Suprapubic skin (tissue), 3 donors: Measurements from ENCODE around the gene YTHDF1.

Experiments
- CTCF ChIP-seq, 2 donors: fragments of 200-600 bp in 1 of 2; fragments of 450-650 bp in 1 of 2; sonication (generic) in 1 of 2; IDR thresholded peaks; one replicate each; pipeline ENCODE4 v1.5.1; 2016 to 2019; ENCODE audit warnings: antibody characterized with exemption in 2 of 2, mild to moderate bottlenecking in 1 of 2, moderate library complexity in 1 of 2
- EP300 ChIP-seq: sonication (generic); formaldehyde crosslinking; IDR thresholded peaks from one replicate; pipeline ENCODE4 v1.6.1; 2017; ENCODE audit warnings: antibody characterized with exemption
- POLR2A ChIP-seq, 2 donors: fragments of 450-650 bp; IDR thresholded peaks; one replicate each; pipeline ENCODE4 v1.6.1; 2017; ENCODE audit warnings: antibody characterized with exemption in 2 of 2, mild to moderate bottlenecking in 2 of 2, moderate library complexity in 2 of 2

DNA sequence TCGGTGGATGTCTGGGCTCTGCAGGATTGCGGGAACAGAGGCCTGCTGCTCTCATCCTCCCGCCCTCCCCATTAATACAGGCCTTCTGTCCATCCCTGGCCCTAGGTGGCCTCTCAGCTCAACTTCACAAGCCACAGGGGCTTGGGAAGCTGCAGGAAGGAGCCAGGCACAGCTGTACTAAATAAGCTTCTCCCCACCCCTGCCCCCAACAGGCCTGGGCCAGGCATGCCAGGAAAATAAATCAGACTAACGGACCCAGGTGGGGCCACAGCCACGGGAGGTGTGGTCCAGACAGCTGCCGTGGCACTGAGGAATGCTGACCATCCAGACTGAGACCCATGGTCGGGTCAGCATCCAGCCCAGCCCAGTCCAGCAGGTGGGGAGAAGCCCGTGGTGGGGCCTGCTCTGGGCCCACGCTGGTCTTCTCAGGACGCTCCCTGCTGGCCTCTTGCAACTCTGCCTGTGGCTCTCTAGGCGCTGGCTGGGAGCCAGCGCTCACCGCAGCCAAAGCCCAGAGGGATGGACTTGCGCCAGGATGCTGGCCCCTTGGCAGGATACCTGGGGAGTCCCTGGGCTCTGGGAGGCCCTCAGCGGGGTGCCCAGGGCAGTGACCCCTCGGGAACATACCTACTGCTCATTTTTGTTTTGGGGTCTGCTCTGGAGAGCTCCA lies 8.6 kb upstream of the YTHDF1 start:
- no peak for TF ChIP-seq CTCF (IDR thresholded peaks at IDR 0.05)
- no peak for TF ChIP-seq EP300
- no peak for TF ChIP-seq POLR2A (IDR thresholded peaks at IDR 0.05)
